ENCODE data around the gene NIBAN1. TPM values are rescaled to one million over a fixed set of nuclear protein-coding genes. Genes with fewer than 3 reads are reported as not detected.

NIBAN1 gene
- total and polyA plus RNA-seq, 2 of the 8 experiments (the other 6 are each of a cell fraction or from before 2014, with no cell fraction given) = 5.7 to 15.2 TPM

GRCh38 chr1:184928394-184928793 lies 45.9 kb downstream of the NIBAN1 start:
- no peak overlapping the region for H2BK120ac ChIP-seq (replicated peaks; ENCODE audit: low read depth, low read length)
- no peaks in the 10 kb centered on the region for H3K9me3 ChIP-seq (ENCODE audit: insufficient read depth in 2 of 2, low read depth in 1 of 2, low read length in 1 of 2)
- no peak overlapping the region for H2AFZ ChIP-seq (ENCODE audit: low read length)
- H3K56ac ChIP-seq (replicated peaks; ENCODE audit: insufficient read length, low read depth, low read length) = no peak overlapping the region
- 88% methylated on average over 2 of the region's 2 CpGs; no CpG with 5 or more reads in 1 of the 2 experiments for WGBS, 2 experiments (ENCODE audit: extremely low coverage in 1 of 2, insufficient coverage in 1 of 2, insufficient read length in 1 of 2, insufficient replicate concordance in 2 of 2, low coverage in 1 of 2, low lambda C conversion rate in 2 of 2, missing lambda C conversion rate in 1 of 2)
- no peak overlapping the region; the same call in 1 of the 2 replicates for H2BK5ac ChIP-seq (ENCODE audit: low read depth, low read length)
- H3K18ac ChIP-seq (ENCODE audit: extremely low read depth, low read length) = no peak overlapping the region
- no peaks in the 10 kb centered on the region for H3K79me2 ChIP-seq (ENCODE audit: control insufficient read depth in 1 of 2, insufficient read depth in 2 of 2, low read length in 2 of 2)
- no peak overlapping the region for H3K4me2 ChIP-seq (ENCODE audit: insufficient read depth in 1 of 2, low read depth in 2 of 2, low read length in 2 of 2)
- H2AK5ac ChIP-seq (ENCODE audit: low read depth, low read length) = no peak overlapping the region
- ChIA-PET POLR2A (ENCODE audit: partially characterized antibody) (interaction anchor here (1.3 kb wide), 1 partner anchor 45 kb away, joined by 4 read pairs; the partner anchor contains the start of gene NIBAN1), CTCF (ENCODE audit: partially characterized antibody) (interaction anchor here (0.8 kb wide), 1 partner anchor 123 kb away, joined by 3 read pairs; no protein-coding TSS in a partner anchor)
- H3K36me3 ChIP-seq (ENCODE audit: control insufficient read depth in 2 of 4, insufficient read depth in 4 of 4, low read length in 3 of 4) = no peaks in the 10 kb centered on the region
- no peak overlapping the region for H2BK12ac ChIP-seq (ENCODE audit: low read depth, low read length)
- no peak overlapping the region for H4K91ac ChIP-seq (replicated peaks; ENCODE audit: insufficient read length, low read length)
- DNase-seq (ENCODE audit: low read depth in 1 of 2, low spot score in 2 of 2) (no peak), FAIRE-seq (no peak)
- H4K5ac ChIP-seq (ENCODE audit: insufficient read length, low read depth, low read length) = no peak overlapping the region
- no peak overlapping the region for H3K9ac ChIP-seq (replicated peaks in 1 of 4; ENCODE audit: extremely low read depth in 1 of 4, low read depth in 3 of 4, low read length in 3 of 4)
- no peak overlapping the region for H3K27ac ChIP-seq (ENCODE audit: low read depth, low read length)
- H4K20me1 ChIP-seq (replicated peaks in 1 of 2; ENCODE audit: control insufficient read depth in 1 of 2, insufficient read depth in 2 of 2, low read length in 2 of 2) = no peaks in the 10 kb centered on the region
- H3K4me1 ChIP-seq (replicated peaks in 1 of 4; ENCODE audit: control insufficient read depth in 3 of 4, insufficient read depth in 4 of 4, low read length in 3 of 4) = no peaks in the 10 kb centered on the region
- no peak overlapping the region for H2BK15ac ChIP-seq (ENCODE audit: low read length)
- H2BK20ac ChIP-seq (ENCODE audit: low read length) = no peak overlapping the region
- H3K79me1 ChIP-seq (ENCODE audit: low read depth, low read length) = no peaks in the 10 kb centered on the region
- no peak overlapping the region for H4K8ac ChIP-seq (ENCODE audit: extremely low read depth, insufficient read depth, low read length)
- no peak overlapping the region for H3K4ac ChIP-seq (replicated peaks; ENCODE audit: insufficient read length, low read depth, low read length)
- no peaks in the 10 kb centered on the region for H3K23me2 ChIP-seq (ENCODE audit: low read depth, low read length)
- no peak overlapping the region for H3K4me3 ChIP-seq (ENCODE audit: extremely low read depth in 1 of 4, insufficient read depth in 2 of 4, low read depth in 3 of 4, low read length in 4 of 4)
- no peak overlapping the region for H3K14ac ChIP-seq (ENCODE audit: insufficient read length)
- no peaks in the 10 kb centered on the region for H3K27me3 ChIP-seq (replicated peaks in 1 of 4; ENCODE audit: control insufficient read depth in 3 of 4, extremely low read depth in 1 of 4, insufficient read depth in 3 of 4, low read length in 3 of 4)
- no peak overlapping the region for H3K23ac ChIP-seq (ENCODE audit: insufficient read length)
- TF ChIP-seq CHD1 (IDR thresholded peaks at IDR 0.05; ENCODE audit: low read depth, low read length) (no peak), JUN (IDR thresholded peaks at IDR 0.05; ENCODE audit: low read depth, low read length) (no peak), TEAD4 (IDR thresholded peaks at IDR 0.05; ENCODE audit: low read depth, low read length) (no peak), HDAC2 (IDR thresholded peaks at IDR 0.05; ENCODE audit: borderline replicate concordance in 1 of 2, low read depth in 2 of 2, low read length in 2 of 2) (no peak), SIN3A (conservative IDR thresholded peaks at IDR 0.05 in 1 of 2, IDR thresholded peaks at IDR 0.05 in 1 of 2; ENCODE audit: low read depth in 1 of 2, low read length in 2 of 2) (no peak), SIRT6 (IDR thresholded peaks at IDR 0.05; ENCODE audit: low read length) (no peak), ATF3 (IDR thresholded peaks at IDR 0.05; ENCODE audit: insufficient read depth, low read depth, low read length) (no peak), SIX5 (IDR thresholded peaks at IDR 0.05; ENCODE audit: low read depth, low read length) (no peak), RAD21 (IDR thresholded peaks at IDR 0.05 in 1 of 2, conservative IDR thresholded peaks at IDR 0.05 in 1 of 2; ENCODE audit: low read depth in 2 of 2, low read length in 2 of 2) (no peak), RBBP5 (IDR thresholded peaks at IDR 0.05; ENCODE audit: borderline replicate concordance, low read depth, low read length) (no peak), BACH1 (IDR thresholded peaks at IDR 0.05; ENCODE audit: low read length) (no peak), CBX8 (IDR thresholded peaks at IDR 0.05; ENCODE audit: borderline replicate concordance, low read depth, low read length) (no peak), TAF7 (optimal IDR thresholded peaks at IDR 0.05; ENCODE audit: borderline replicate concordance, low read depth, low read length) (no peak)
